GM23338 (cell line): Measurements from ENCODE around the gene MPPED2. TPM values are rescaled to one million over a fixed set of nuclear protein-coding genes. Genes with fewer than 3 reads are reported as not detected.

Source experiments
- ATAC-seq: fragments of 200-7000 bp; cut with Tn5 transposase; 3 replicates; pipeline ENCODE4 v1.9.1; 2020
- DNase-seq: peaks from one replicate; pipeline ENCODE4 v3.0.0-alpha.2; 2015; ENCODE audit warnings: low spot score
- H2AFZ ChIP-seq: fragments of 200-600 bp; sonication (generic); 2 replicates; pipeline ENCODE4 v1.8.0; 2016; ENCODE audit warnings: antibody characterized with exemption, mild to moderate bottlenecking, moderate library complexity
- H3F3A ChIP-seq: fragments of 200-600 bp; sonication (generic); replicated peaks from 2 replicates; pipeline ENCODE4 v1.8.0; 2017; ENCODE audit warnings: antibody characterized with exemption, mixed run types, low read depth
- H3K27ac ChIP-seq: fragments of 200-600 bp; sonication (generic); 2 replicates; pipeline ENCODE4 v1.6.1; 2016; ENCODE audit warnings: low read depth
- H3K27me3 ChIP-seq: fragments of 200-600 bp; sonication (generic); 2 replicates; pipeline ENCODE4 v1.8.0; 2016; ENCODE audit warnings: mild to moderate bottlenecking, mixed run types, moderate library complexity; ENCODE audit not compliant: insufficient read depth
- H3K36me3 ChIP-seq: fragments of 200-600 bp; sonication (generic); 2 replicates; pipeline ENCODE4 v1.8.0; 2016; ENCODE audit warnings: mild to moderate bottlenecking; ENCODE audit not compliant: insufficient read depth
- H3K4me1 ChIP-seq: fragments of 200-600 bp; sonication (generic); 2 replicates; pipeline ENCODE4 v1.8.0; 2016; ENCODE audit warnings: mild to moderate bottlenecking, moderate library complexity; ENCODE audit not compliant: insufficient read depth
- H3K4me2 ChIP-seq: fragments of 200-600 bp; sonication (generic); 2 replicates; pipeline ENCODE4 v1.7.1; 2017; ENCODE audit warnings: mixed run types
- H3K4me3 ChIP-seq: fragments of 200-600 bp; sonication (generic); 2 replicates; pipeline ENCODE4 v1.6.1; 2016; ENCODE audit warnings: mixed run types
- H3K79me2 ChIP-seq: fragments of 200-600 bp; sonication (generic); replicated peaks from 2 replicates; pipeline ENCODE4 v1.8.0; 2017; ENCODE audit warnings: mild to moderate bottlenecking; ENCODE audit not compliant: insufficient read depth
- H3K9me2 ChIP-seq: fragments of 200-600 bp; sonication (generic); 2 replicates; pipeline ENCODE4 v1.8.0; 2017; ENCODE audit not compliant: insufficient read depth
- H4K20me1 ChIP-seq: fragments of 200-600 bp; sonication (generic); replicated peaks from 2 replicates; pipeline ENCODE4 v1.8.0; 2017; ENCODE audit warnings: mild to moderate bottlenecking; ENCODE audit not compliant: insufficient read depth
- H3K27ac Mint-ChIP-seq: 2 replicates; pipeline ENCODE4 v1.8.0; 2020; ENCODE audit warnings: inconsistent platforms, mild to moderate bottlenecking, moderate library complexity, mixed read lengths
- H3K27me3 Mint-ChIP-seq: 3 replicates; pipeline ENCODE4 v1.8.0; 2022; ENCODE audit warnings: low read depth, mild to moderate bottlenecking, moderate library complexity, mixed read lengths, inconsistent platforms; ENCODE audit not compliant: insufficient read depth, poor library complexity
- H3K36me3 Mint-ChIP-seq: 3 replicates; pipeline ENCODE4 v1.8.0; 2021; ENCODE audit warnings: low read depth, mild to moderate bottlenecking, inconsistent platforms, moderate library complexity, mixed read lengths
- H3K4me1 Mint-ChIP-seq: 3 replicates; pipeline ENCODE4 v1.8.0; 2020; ENCODE audit warnings: mild to moderate bottlenecking, inconsistent platforms, mixed read lengths
- H3K4me3 Mint-ChIP-seq: 3 replicates; pipeline ENCODE4 v1.8.0; 2021; ENCODE audit warnings: moderate library complexity, mild to moderate bottlenecking, inconsistent platforms, mixed read lengths
- H3K9me3 Mint-ChIP-seq: 3 replicates; pipeline ENCODE4 v1.8.0; 2020; ENCODE audit warnings: moderate library complexity, mild to moderate bottlenecking, inconsistent platforms, mixed read lengths
- CREB1 ChIP-seq: fragments of 250-450 bp; sonication (Bioruptor Pico); IDR thresholded peaks from 2 replicates; pipeline ENCODE4 v1.5.0; 2020; ENCODE audit warnings: low read depth, mild to moderate bottlenecking, moderate library complexity
- EZH2 ChIP-seq: fragments of 200-600 bp; sonication (generic); IDR thresholded peaks from one replicate; pipeline ENCODE4 v1.8.0; 2017; ENCODE audit warnings: antibody characterized with exemption, mild to moderate bottlenecking, low read depth; ENCODE audit not compliant: unreplicated experiment
- EZH2phosphoT487 ChIP-seq: fragments of 200-600 bp; sonication (generic); IDR thresholded peaks from one replicate; pipeline ENCODE4 v1.8.1; 2018; ENCODE audit warnings: antibody characterized with exemption; ENCODE audit not compliant: unreplicated experiment
- JUNB ChIP-seq: IDR thresholded peaks from one replicate; pipeline ENCODE4 v1.6.1; 2016; ENCODE audit warnings: antibody characterized with exemption; ENCODE audit not compliant: unreplicated experiment
- NANOG ChIP-seq: IDR thresholded peaks from 2 replicates; pipeline ENCODE4 v1.6.1; 2016; ENCODE audit warnings: antibody characterized with exemption, borderline replicate concordance
- POLR2AphosphoS5 ChIP-seq: IDR thresholded peaks from 2 replicates; pipeline ENCODE4 v1.6.1; 2016; ENCODE audit warnings: antibody characterized with exemption, low read depth
- STAT1 ChIP-seq: IDR thresholded peaks from one replicate; pipeline ENCODE4 v1.6.1; 2016; ENCODE audit warnings: antibody characterized with exemption; ENCODE audit not compliant: unreplicated experiment
- ZNF114 ChIP-seq: fragments of 250-450 bp; sonication (Bioruptor Pico); IDR thresholded peaks from 2 replicates; pipeline ENCODE4 v1.5.0; 2020; ENCODE audit warnings: mild to moderate bottlenecking, moderate library complexity
- ZNF331 ChIP-seq: fragments of 250-450 bp; sonication (Bioruptor Pico); IDR thresholded peaks from 2 replicates; pipeline ENCODE4 v1.5.0; 2020; ENCODE audit warnings: low read depth, mild to moderate bottlenecking, moderate library complexity
- polyA plus RNA-seq: library from polyadenylated mRNA; unstranded; fragments of >200 nt; fragmentation: Nextera tagmentation; extraction: Ambion mirVana; gene quantifications from 2 replicates; pipeline ENCODE4 v1.2.1, GENCODE V29; 2016
- total RNA-seq: library from RNA; depleted of rRNA; stranded (reverse); fragments of >200 nt; shearing (Covaris generic); gene quantifications from 2 replicates; pipeline ENCODE4 v1.2.3, GENCODE V29; 2014
- TF ChIP-seq, protein P1 (sequence below): IDR thresholded peaks from 2 replicates; pipeline ENCODE4 v1.6.1; 2016; ENCODE audit warnings: antibody characterized with exemption
- TF ChIP-seq, protein P2 (sequence below), 2 experiments: fragments of 200-600 bp in 1 of 2; sonication (generic) in 1 of 2; conservative IDR thresholded peaks; 2 replicates each; pipeline versions ENCODE4 v1.5.1 to v1.6.1; 2016 to 2017; ENCODE audit warnings: antibody characterized with exemption in 2 of 2, low read depth in 2 of 2, mild to moderate bottlenecking in 2 of 2, moderate library complexity in 1 of 2
- TF ChIP-seq, protein P3 (sequence below): IDR thresholded peaks from one replicate; pipeline ENCODE4 v1.6.1; 2018; ENCODE audit warnings: antibody characterized with exemption; ENCODE audit not compliant: unreplicated experiment
- TF ChIP-seq, protein P4 (sequence below): fragments of 250-450 bp; sonication (Bioruptor Pico); IDR thresholded peaks from 2 replicates; pipeline ENCODE4 v1.5.0; 2020; ENCODE audit warnings: mild to moderate bottlenecking, moderate library complexity

The MPPED2 gene
- total and polyA plus RNA-seq, 2 experiments from 2014 or later: 4.4 to 6.8 TPM

DNA sequence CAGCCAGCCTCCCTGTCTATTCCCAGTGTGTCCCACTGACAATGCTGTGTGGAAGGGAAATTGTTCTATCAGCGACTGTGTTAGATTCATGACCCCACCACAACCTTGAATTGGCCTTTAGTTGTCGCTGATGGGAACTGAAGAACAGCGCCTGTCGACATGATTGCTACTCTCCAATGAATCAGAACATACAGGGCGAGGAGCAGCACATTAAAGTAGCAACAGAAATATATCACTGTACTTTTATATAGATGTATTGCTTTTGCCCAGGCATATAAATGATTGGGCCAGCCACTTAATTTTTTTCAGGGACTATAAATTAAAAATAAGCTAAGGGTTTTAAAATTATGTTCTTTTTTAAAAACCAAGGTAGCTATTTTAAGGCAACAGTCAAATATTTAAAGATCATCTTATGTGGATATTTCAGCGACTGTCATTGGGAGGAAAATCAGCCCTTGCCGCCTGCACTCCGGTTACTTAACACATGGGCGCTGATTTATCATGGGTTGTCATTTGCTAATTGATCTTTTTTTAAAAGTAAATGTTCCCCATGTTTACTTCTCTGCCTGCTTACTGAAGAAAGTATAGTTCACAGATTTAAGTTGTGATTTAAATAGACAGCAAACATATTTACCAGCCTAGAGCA is 221.2 kb downstream of the MPPED2 start (continued):
- TF ChIP-seq, protein P1, sequence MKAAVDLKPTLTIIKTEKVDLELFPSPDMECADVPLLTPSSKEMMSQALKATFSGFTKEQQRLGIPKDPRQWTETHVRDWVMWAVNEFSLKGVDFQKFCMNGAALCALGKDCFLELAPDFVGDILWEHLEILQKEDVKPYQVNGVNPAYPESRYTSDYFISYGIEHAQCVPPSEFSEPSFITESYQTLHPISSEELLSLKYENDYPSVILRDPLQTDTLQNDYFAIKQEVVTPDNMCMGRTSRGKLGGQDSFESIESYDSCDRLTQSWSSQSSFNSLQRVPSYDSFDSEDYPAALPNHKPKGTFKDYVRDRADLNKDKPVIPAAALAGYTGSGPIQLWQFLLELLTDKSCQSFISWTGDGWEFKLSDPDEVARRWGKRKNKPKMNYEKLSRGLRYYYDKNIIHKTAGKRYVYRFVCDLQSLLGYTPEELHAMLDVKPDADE: no peak
- TF ChIP-seq, protein P2, sequence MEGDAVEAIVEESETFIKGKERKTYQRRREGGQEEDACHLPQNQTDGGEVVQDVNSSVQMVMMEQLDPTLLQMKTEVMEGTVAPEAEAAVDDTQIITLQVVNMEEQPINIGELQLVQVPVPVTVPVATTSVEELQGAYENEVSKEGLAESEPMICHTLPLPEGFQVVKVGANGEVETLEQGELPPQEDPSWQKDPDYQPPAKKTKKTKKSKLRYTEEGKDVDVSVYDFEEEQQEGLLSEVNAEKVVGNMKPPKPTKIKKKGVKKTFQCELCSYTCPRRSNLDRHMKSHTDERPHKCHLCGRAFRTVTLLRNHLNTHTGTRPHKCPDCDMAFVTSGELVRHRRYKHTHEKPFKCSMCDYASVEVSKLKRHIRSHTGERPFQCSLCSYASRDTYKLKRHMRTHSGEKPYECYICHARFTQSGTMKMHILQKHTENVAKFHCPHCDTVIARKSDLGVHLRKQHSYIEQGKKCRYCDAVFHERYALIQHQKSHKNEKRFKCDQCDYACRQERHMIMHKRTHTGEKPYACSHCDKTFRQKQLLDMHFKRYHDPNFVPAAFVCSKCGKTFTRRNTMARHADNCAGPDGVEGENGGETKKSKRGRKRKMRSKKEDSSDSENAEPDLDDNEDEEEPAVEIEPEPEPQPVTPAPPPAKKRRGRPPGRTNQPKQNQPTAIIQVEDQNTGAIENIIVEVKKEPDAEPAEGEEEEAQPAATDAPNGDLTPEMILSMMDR (conservative IDR thresholded peaks at IDR 0.05; ENCODE audit: low read depth in 2 of 2): no peak
- TF ChIP-seq CREB1 (CRISPR knock-in tag): no peak
- no peak for TF ChIP-seq ZNF114 (CRISPR knock-in tag)
- TF ChIP-seq NANOG: no peak
- no peak for TF ChIP-seq JUNB
- TF ChIP-seq POLR2AphosphoS5: no peak
- no peak for TF ChIP-seq EZH2
- no peak for TF ChIP-seq STAT1
- no peak for TF ChIP-seq ZNF331 (CRISPR knock-in tag)
- TF ChIP-seq, protein P3, sequence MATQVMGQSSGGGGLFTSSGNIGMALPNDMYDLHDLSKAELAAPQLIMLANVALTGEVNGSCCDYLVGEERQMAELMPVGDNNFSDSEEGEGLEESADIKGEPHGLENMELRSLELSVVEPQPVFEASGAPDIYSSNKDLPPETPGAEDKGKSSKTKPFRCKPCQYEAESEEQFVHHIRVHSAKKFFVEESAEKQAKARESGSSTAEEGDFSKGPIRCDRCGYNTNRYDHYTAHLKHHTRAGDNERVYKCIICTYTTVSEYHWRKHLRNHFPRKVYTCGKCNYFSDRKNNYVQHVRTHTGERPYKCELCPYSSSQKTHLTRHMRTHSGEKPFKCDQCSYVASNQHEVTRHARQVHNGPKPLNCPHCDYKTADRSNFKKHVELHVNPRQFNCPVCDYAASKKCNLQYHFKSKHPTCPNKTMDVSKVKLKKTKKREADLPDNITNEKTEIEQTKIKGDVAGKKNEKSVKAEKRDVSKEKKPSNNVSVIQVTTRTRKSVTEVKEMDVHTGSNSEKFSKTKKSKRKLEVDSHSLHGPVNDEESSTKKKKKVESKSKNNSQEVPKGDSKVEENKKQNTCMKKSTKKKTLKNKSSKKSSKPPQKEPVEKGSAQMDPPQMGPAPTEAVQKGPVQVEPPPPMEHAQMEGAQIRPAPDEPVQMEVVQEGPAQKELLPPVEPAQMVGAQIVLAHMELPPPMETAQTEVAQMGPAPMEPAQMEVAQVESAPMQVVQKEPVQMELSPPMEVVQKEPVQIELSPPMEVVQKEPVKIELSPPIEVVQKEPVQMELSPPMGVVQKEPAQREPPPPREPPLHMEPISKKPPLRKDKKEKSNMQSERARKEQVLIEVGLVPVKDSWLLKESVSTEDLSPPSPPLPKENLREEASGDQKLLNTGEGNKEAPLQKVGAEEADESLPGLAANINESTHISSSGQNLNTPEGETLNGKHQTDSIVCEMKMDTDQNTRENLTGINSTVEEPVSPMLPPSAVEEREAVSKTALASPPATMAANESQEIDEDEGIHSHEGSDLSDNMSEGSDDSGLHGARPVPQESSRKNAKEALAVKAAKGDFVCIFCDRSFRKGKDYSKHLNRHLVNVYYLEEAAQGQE: no peak
- TF ChIP-seq EZH2phosphoT487: no peak

DNA sequence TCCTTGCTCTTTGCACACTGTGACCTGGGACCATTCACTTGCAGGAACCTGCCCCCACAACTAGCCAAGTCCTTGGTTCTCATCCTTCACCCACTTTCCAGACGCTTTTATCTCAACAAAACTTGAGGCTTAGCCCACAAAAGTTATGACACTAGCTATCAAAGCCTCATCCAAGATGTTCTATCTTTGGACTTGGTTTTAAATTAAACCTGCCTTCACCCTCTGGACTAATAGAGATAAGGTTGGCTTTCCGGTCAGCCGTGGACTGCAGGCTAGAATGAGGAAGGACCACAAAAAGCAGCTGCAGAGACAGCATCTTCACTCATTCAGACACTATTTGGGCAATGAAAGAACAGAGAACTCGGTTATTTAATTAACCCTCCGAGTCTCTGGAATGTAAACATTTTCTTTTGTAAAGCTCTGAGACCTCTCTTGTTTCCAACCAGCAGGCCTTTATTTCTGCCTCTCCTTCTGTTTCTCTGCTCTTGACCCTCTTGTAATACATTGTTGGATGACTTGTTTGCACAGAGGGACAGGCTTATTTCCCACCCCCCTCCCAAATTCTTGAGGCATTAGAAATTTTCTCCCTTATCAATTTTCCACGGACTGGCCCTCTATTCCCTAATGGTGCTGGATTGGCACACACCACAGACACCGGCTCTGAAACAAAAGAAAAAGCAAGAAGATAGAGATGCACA is 221.9 kb downstream of the MPPED2 start:
- peaks cover 12% of the 10 kb centered on the region for H3K4me1 Mint-ChIP-seq
- H3K27ac Mint-ChIP-seq: no peak overlapping the region
- H3K9me2 ChIP-seq: 0 out of 2 replicates have a peak, but pooled peaks cover under 1% of the 10 kb centered on the region
- no peaks in the 10 kb centered on the region for H3F3A ChIP-seq
- H3K27ac ChIP-seq: no peak overlapping the region
- no peaks in the 10 kb centered on the region for H3K36me3 Mint-ChIP-seq
- peak; percentile 48; the same call in 2 of the 3 replicates for ATAC-seq
- peak; percentile 21 for DNase-seq
- no peak overlapping the region for H3K4me3 Mint-ChIP-seq
- H2AFZ ChIP-seq: no peak overlapping the region
- H4K20me1 ChIP-seq: no peaks in the 10 kb centered on the region
- no peaks in the 10 kb centered on the region for H3K79me2 ChIP-seq
- no peaks in the 10 kb centered on the region; the same call in 2 of the 3 replicates for H3K9me3 Mint-ChIP-seq
- H3K27me3 ChIP-seq: no peaks in the 10 kb centered on the region
- H3K4me3 ChIP-seq: no peak overlapping the region
- no peaks in the 10 kb centered on the region for H3K36me3 ChIP-seq
- peaks cover 18% of the 10 kb centered on the region for H3K4me1 ChIP-seq
- H3K27me3 Mint-ChIP-seq: no peaks in the 10 kb centered on the region
- no peak overlapping the region for H3K4me2 ChIP-seq
- TF ChIP-seq, protein P4, sequence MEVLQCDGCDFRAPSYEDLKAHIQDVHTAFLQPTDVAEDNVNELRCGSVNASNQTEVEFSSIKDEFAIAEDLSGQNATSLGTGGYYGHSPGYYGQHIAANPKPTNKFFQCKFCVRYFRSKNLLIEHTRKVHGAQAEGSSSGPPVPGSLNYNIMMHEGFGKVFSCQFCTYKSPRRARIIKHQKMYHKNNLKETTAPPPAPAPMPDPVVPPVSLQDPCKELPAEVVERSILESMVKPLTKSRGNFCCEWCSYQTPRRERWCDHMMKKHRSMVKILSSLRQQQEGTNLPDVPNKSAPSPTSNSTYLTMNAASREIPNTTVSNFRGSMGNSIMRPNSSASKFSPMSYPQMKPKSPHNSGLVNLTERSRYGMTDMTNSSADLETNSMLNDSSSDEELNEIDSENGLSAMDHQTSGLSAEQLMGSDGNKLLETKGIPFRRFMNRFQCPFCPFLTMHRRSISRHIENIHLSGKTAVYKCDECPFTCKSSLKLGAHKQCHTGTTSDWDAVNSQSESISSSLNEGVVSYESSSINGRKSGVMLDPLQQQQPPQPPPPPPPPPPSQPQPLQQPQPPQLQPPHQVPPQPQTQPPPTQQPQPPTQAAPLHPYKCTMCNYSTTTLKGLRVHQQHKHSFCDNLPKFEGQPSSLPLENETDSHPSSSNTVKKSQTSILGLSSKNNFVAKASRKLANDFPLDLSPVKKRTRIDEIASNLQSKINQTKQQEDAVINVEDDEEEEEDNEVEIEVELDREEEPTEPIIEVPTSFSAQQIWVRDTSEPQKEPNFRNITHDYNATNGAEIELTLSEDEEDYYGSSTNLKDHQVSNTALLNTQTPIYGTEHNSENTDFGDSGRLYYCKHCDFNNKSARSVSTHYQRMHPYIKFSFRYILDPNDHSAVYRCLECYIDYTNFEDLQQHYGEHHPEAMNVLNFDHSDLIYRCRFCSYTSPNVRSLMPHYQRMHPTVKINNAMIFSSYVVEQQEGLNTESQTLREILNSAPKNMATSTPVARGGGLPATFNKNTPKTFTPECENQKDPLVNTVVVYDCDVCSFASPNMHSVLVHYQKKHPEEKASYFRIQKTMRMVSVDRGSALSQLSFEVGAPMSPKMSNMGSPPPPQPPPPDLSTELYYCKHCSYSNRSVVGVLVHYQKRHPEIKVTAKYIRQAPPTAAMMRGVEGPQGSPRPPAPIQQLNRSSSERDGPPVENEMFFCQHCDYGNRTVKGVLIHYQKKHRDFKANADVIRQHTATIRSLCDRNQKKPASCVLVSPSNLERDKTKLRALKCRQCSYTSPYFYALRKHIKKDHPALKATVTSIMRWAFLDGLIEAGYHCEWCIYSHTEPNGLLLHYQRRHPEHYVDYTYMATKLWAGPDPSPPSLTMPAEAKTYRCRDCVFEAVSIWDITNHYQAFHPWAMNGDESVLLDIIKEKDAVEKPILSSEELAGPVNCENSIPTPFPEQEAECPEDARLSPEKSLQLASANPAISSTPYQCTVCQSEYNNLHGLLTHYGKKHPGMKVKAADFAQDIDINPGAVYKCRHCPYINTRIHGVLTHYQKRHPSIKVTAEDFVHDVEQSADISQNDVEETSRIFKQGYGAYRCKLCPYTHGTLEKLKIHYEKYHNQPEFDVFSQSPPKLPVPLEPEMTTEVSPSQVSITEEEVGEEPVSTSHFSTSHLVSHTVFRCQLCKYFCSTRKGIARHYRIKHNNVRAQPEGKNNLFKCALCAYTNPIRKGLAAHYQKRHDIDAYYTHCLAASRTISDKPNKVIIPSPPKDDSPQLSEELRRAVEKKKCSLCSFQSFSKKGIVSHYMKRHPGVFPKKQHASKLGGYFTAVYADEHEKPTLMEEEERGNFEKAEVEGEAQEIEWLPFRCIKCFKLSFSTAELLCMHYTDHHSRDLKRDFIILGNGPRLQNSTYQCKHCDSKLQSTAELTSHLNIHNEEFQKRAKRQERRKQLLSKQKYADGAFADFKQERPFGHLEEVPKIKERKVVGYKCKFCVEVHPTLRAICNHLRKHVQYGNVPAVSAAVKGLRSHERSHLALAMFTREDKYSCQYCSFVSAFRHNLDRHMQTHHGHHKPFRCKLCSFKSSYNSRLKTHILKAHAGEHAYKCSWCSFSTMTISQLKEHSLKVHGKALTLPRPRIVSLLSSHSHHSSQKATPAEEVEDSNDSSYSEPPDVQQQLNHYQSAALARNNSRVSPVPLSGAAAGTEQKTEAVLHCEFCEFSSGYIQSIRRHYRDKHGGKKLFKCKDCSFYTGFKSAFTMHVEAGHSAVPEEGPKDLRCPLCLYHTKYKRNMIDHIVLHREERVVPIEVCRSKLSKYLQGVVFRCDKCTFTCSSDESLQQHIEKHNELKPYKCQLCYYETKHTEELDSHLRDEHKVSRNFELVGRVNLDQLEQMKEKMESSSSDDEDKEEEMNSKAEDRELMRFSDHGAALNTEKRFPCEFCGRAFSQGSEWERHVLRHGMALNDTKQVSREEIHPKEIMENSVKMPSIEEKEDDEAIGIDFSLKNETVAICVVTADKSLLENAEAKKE (CRISPR knock-in tag): no peak
